Measurements from ENCODE around the gene HLF. TPM values are rescaled to one million over a fixed set of nuclear protein-coding genes. Genes with fewer than 3 reads are reported as not detected.

HLF gene
- polyA plus RNA-seq, 3 donors, result not detected

- Mint-ChIP-seq H3K4me3 (no peak overlapping the region), H3K4me1 (no peaks in the 10 kb centered on the region), H3K27ac (no peak overlapping the region), H3K9me3 (peaks cover 0 to 8% (median 2%) of the 10 kb centered on the region in 7 donors), H3K36me3 (no peaks in the 10 kb centered on the region), H3K27me3 (ENCODE audit: low read depth in 3 of 3) (peaks cover 0 to 4% (median 2%) of the 10 kb centered on the region in 3 donors)
- H3K27me3 ChIP-seq (ENCODE audit: control insufficient read depth in 2 of 2, insufficient read depth in 2 of 2, low read length in 2 of 2), result no peaks in the 10 kb centered on the region
- DNase-seq, result no peak
- no peaks in the 10 kb centered on the region for H3K36me3 ChIP-seq (replicated peaks in 1 of 2; ENCODE audit: control insufficient read depth in 1 of 2, insufficient read depth in 2 of 2, low read length in 2 of 2)
- TF ChIP-seq, protein P1, sequence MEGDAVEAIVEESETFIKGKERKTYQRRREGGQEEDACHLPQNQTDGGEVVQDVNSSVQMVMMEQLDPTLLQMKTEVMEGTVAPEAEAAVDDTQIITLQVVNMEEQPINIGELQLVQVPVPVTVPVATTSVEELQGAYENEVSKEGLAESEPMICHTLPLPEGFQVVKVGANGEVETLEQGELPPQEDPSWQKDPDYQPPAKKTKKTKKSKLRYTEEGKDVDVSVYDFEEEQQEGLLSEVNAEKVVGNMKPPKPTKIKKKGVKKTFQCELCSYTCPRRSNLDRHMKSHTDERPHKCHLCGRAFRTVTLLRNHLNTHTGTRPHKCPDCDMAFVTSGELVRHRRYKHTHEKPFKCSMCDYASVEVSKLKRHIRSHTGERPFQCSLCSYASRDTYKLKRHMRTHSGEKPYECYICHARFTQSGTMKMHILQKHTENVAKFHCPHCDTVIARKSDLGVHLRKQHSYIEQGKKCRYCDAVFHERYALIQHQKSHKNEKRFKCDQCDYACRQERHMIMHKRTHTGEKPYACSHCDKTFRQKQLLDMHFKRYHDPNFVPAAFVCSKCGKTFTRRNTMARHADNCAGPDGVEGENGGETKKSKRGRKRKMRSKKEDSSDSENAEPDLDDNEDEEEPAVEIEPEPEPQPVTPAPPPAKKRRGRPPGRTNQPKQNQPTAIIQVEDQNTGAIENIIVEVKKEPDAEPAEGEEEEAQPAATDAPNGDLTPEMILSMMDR (IDR thresholded peaks at IDR 0.05), result no peak
- no peak overlapping the region for H3K27ac ChIP-seq (ENCODE audit: low read depth in 1 of 2, low read length in 2 of 2)
- H3K4me2 ChIP-seq (replicated peaks; ENCODE audit: extremely low read depth, low read length, poor library complexity, severe bottlenecking), result no peak overlapping the region
- no peak overlapping the region for H3K4me3 ChIP-seq (replicated peaks in 1 of 3; ENCODE audit: low read depth in 2 of 3, low read length in 3 of 3)
- no peak overlapping the region for H2AFZ ChIP-seq (ENCODE audit: insufficient read depth, low read depth, low read length, poor library complexity, severe bottlenecking)
- WGBS (ENCODE audit: insufficient coverage), result 86% methylated on average over 1 of the region's 7 CpGs
- H4K20me1 ChIP-seq (ENCODE audit: insufficient read depth, low read length), result no peaks in the 10 kb centered on the region
- H3K9me3 ChIP-seq (replicated peaks in 1 of 2; ENCODE audit: control insufficient read depth in 1 of 2, insufficient read depth in 1 of 2, low read length in 2 of 2), result peaks cover 0 to 3% of the 10 kb centered on the region in 2 donors
- intact Hi-C loops (cut with micrococcal nuclease), result no loop called here
- H3K79me2 ChIP-seq (ENCODE audit: insufficient read depth, low read length), result no peaks in the 10 kb centered on the region
- no peaks in the 10 kb centered on the region for H3K4me1 ChIP-seq (ENCODE audit: control insufficient read depth in 1 of 2, insufficient read depth in 2 of 2, low read length in 2 of 2)
- H3K9ac ChIP-seq (ENCODE audit: insufficient read depth, low read length, poor library complexity, severe bottlenecking), result no peak overlapping the region
These were observed 14.9 kb upstream of the HLF start for GRCh38 chr17:55249861-55250260.

DNA sequence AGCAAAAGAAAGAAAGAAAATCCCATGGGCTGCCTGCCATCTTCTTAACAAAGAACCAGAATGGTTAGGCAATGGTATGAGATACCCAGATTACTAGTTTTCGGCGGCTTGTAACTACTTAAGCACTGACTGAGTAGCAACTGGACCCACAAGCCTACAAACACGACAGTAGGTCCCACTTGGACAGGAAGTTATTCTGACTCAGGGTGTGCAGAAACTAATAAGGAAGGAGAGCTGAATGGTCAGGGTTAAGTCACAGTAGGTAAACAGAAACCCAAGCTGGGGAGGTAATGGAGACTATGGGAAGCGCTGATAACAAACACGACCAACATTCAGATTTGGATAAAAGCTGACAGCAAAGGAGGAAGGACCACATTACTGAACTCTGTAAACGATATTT lies 10.4 kb upstream of the HLF start:
- H2AFZ ChIP-seq (ENCODE audit: insufficient read depth, low read depth, low read length, poor library complexity, severe bottlenecking), result no peak overlapping the region
- H3K4me1 ChIP-seq (ENCODE audit: control insufficient read depth in 1 of 2, insufficient read depth in 2 of 2, low read length in 2 of 2), result no peaks in the 10 kb centered on the region
- no peak overlapping the region for H3K4me2 ChIP-seq (replicated peaks; ENCODE audit: extremely low read depth, low read length, poor library complexity, severe bottlenecking)
- 88% methylated on average over 3 of the region's 6 CpGs for WGBS (ENCODE audit: insufficient coverage)
- H3K27me3 ChIP-seq (ENCODE audit: control insufficient read depth in 2 of 2, insufficient read depth in 2 of 2, low read length in 2 of 2), result no peaks in the 10 kb centered on the region
- H3K36me3 ChIP-seq (replicated peaks in 1 of 2; ENCODE audit: control insufficient read depth in 1 of 2, insufficient read depth in 2 of 2, low read length in 2 of 2), result no peaks in the 10 kb centered on the region
- no peaks in the 10 kb centered on the region for H3K9me3 ChIP-seq (replicated peaks in 1 of 2; ENCODE audit: control insufficient read depth in 1 of 2, insufficient read depth in 1 of 2, low read length in 2 of 2)
- no peak overlapping the region for H3K4me3 ChIP-seq (replicated peaks in 1 of 3; ENCODE audit: low read depth in 2 of 3, low read length in 3 of 3)
- H3K27ac Mint-ChIP-seq, result no peak overlapping the region
- DNase-seq, result no peak
- H4K20me1 ChIP-seq (ENCODE audit: insufficient read depth, low read length), result no peaks in the 10 kb centered on the region
- intact Hi-C loops (cut with micrococcal nuclease), result no loop called here
- H3K4me1 Mint-ChIP-seq, result no peaks in the 10 kb centered on the region
- no peak overlapping the region for H3K4me3 Mint-ChIP-seq
- TF ChIP-seq, protein P1 (IDR thresholded peaks at IDR 0.05), result no peak
- no peak overlapping the region for H3K27ac ChIP-seq (ENCODE audit: low read depth in 1 of 2, low read length in 2 of 2)
- H3K9me3 Mint-ChIP-seq, result peaks cover 0 to 3% (median 0%) of the 10 kb centered on the region in 7 donors
- H3K79me2 ChIP-seq (ENCODE audit: insufficient read depth, low read length), result no peaks in the 10 kb centered on the region
- H3K36me3 Mint-ChIP-seq, result no peaks in the 10 kb centered on the region
- peaks cover 0 to 4% (median 2%) of the 10 kb centered on the region in 3 donors for H3K27me3 Mint-ChIP-seq (ENCODE audit: low read depth in 3 of 3)
- H3K9ac ChIP-seq (ENCODE audit: insufficient read depth, low read length, poor library complexity, severe bottlenecking), result no peak overlapping the region

Data from CD14-positive monocyte (primary cell).